ENCODE data around the gene RET.

GRCh38 chr10:43076311-43076875, 476 bp upstream of the RET start:
- TF ChIP-seq REST (IDR thresholded peaks at IDR 0.05; ENCODE audit: insufficient read depth in 1 of 2, low read depth in 2 of 2, low read length in 1 of 2) (no peak), CTCF (IDR thresholded peaks at IDR 0.05) (no peak; the same call in 1 of the 2 replicates), POLR2AphosphoS5 (IDR thresholded peaks at IDR 0.05; ENCODE audit: low read depth, low read length) (no peak), TCF7L2 (IDR thresholded peaks at IDR 0.05; ENCODE audit: low read depth, low read length) (no peak)

Data from Panc1 (cell line).